B cell (primary cell): ENCODE measurements around the gene MAVS. TPM values are rescaled to one million over a fixed set of nuclear protein-coding genes. Genes with fewer than 3 reads are reported as not detected.

Source experiments
- ATAC-seq: fragments of 200-7000 bp; cut with Tn5 transposase; one replicate; pipeline ENCODE4 v1.10.0; 2021; ENCODE audit warnings: low read depth, mild to moderate bottlenecking, moderate number of reproducible peaks, moderate library complexity
- CTCF ChIA-PET: fragments of 350-600 bp; sonication (Branson Sonifier 250); formaldehyde crosslinking; loops from one replicate; lab custom pipeline; 2021; ENCODE audit warnings: antibody characterized with exemption, inconsistent platforms; lab: Charles Lee
- POLR2A ChIA-PET: fragments of 350-600 bp; sonication (Branson Sonifier 250); formaldehyde crosslinking; loops from one replicate; lab custom pipeline; 2021; ENCODE audit warnings: antibody characterized with exemption; lab: Charles Lee
- DNase-seq: peaks from one replicate; pipeline ENCODE4 v3.0.0; 2013
- H2AFZ ChIP-seq: 2 replicates; pipeline ENCODE4 v1.6.1; 2012; ENCODE audit warnings: mild to moderate bottlenecking, low read depth, low read length; ENCODE audit not compliant: insufficient read depth, poor library complexity, severe bottlenecking
- H3K27ac ChIP-seq, 2 donors: 1 replicate in 1 of 2; 2 replicates in 1 of 2; pipeline ENCODE4 v1.5.1; 2012 to 2013; ENCODE audit warnings: low read length in 2 of 2, mild to moderate bottlenecking in 2 of 2, moderate library complexity in 1 of 2
- H3K27me3 ChIP-seq, 4 experiments: fragments of 200-600 bp in 1 of 4; sonication (generic) in 1 of 4; replicated peaks in 1 of 4; 1 replicate in 2 of 4; 2 replicates in 2 of 4; pipeline versions ENCODE4 v1.6.1 to v1.7.0; 2013 to 2016; ENCODE audit warnings: low read length in 3 of 4, mild to moderate bottlenecking in 2 of 4, mixed read lengths in 1 of 4, moderate library complexity in 1 of 4; ENCODE audit not compliant: insufficient read depth in 4 of 4, control insufficient read depth in 3 of 4; ENCODE audit errors: control extremely low read depth in 1 of 4
- H3K36me3 ChIP-seq, 2 experiments: replicated peaks in 1 of 2; 1 replicate in 1 of 2; 2 replicates in 1 of 2; pipeline versions ENCODE4 v1.6.1 to v1.7.1; 2013; ENCODE audit warnings: low read length in 1 of 2; ENCODE audit not compliant: insufficient read depth in 2 of 2, control insufficient read depth in 1 of 2; ENCODE audit errors: control extremely low read depth in 1 of 2, extremely low read depth in 1 of 2
- H3K4me1 ChIP-seq, 2 donors: fragments of 200-600 bp in 1 of 2; sonication (generic) in 1 of 2; 1 replicate in 1 of 2; 2 replicates in 1 of 2; pipeline versions ENCODE4 v1.5.1 to v1.6.1; 2013 to 2017; ENCODE audit warnings: low read length in 2 of 2; ENCODE audit not compliant: control insufficient read depth in 2 of 2, insufficient read depth in 2 of 2
- H3K4me2 ChIP-seq: replicated peaks from 2 replicates; pipeline ENCODE3; 2012; ENCODE audit warnings: mild to moderate bottlenecking, low read depth, low read length; ENCODE audit not compliant: poor library complexity, severe bottlenecking
- H3K4me3 ChIP-seq, 5 experiments: fragments of 200-600 bp in 1 of 5; sonication (generic) in 1 of 5; 1 replicate in 3 of 5; 2 replicates in 2 of 5; pipeline versions ENCODE4 v1.5.1 to v1.7.0; 2011 to 2016; ENCODE audit warnings: low read length in 4 of 5, mild to moderate bottlenecking in 4 of 5, low read depth in 2 of 5, control low read depth in 1 of 5, moderate library complexity in 1 of 5; ENCODE audit not compliant: insufficient read depth in 1 of 5; ENCODE audit errors: control extremely low read depth in 1 of 5, extremely low read depth in 1 of 5
- H3K79me2 ChIP-seq: fragments of 200-600 bp; sonication (generic); one replicate; pipeline ENCODE4 v1.6.0; 2016; ENCODE audit warnings: low read length; ENCODE audit not compliant: control insufficient read depth, insufficient read depth
- H3K9ac ChIP-seq: fragments of 200-600 bp; sonication (generic); 2 replicates; pipeline ENCODE4 v1.6.1; 2017; ENCODE audit warnings: mild to moderate bottlenecking, low read length, moderate library complexity
- H3K9me3 ChIP-seq, 3 donors: one replicate each; pipeline versions ENCODE4 v1.6.1 to v1.7.1; 2013; ENCODE audit warnings: low read length in 2 of 3; ENCODE audit not compliant: control insufficient read depth in 2 of 3, insufficient read depth in 1 of 3; ENCODE audit errors: control extremely low read depth in 1 of 3
- H4K20me1 ChIP-seq: 2 replicates; pipeline ENCODE4 v1.6.0; 2012; ENCODE audit warnings: mild to moderate bottlenecking, low read length; ENCODE audit not compliant: insufficient read depth, control insufficient read depth, poor library complexity, severe bottlenecking
- H3K27ac Mint-ChIP-seq: one replicate; pipeline ENCODE4 v1.8.0; 2021; ENCODE audit warnings: mixed read lengths
- H3K27me3 Mint-ChIP-seq: one replicate; pipeline ENCODE4 v1.8.0; 2021; ENCODE audit warnings: mixed read lengths
- H3K4me1 Mint-ChIP-seq: one replicate; pipeline ENCODE4 v1.8.0; 2021; ENCODE audit warnings: mixed read lengths
- H3K4me3 Mint-ChIP-seq: one replicate; pipeline ENCODE4 v1.8.0; 2021; ENCODE audit warnings: mixed read lengths
- H3K9me3 Mint-ChIP-seq: one replicate; pipeline ENCODE4 v1.8.0; 2022; ENCODE audit warnings: mixed read lengths; ENCODE audit not compliant: insufficient read depth
- CTCF ChIP-seq: fragments of 200-600 bp; IDR thresholded peaks from one replicate; pipeline ENCODE4 v1.8.0; 2022; ENCODE audit warnings: antibody characterized with exemption, mild to moderate bottlenecking
- EZH2 ChIP-seq: IDR thresholded peaks from 2 replicates; pipeline ENCODE4 v1.6.1; 2012; ENCODE audit warnings: borderline replicate concordance, low read depth, mild to moderate bottlenecking, moderate library complexity, low read length; ENCODE audit not compliant: insufficient read depth, poor library complexity, severe bottlenecking
- WGBS: methylation state at CpG from one replicate; pipeline ENCODE4 v1.1.5; 2013; ENCODE audit warnings: missing lambda C conversion rate; ENCODE audit not compliant: insufficient coverage; 5-methylcytosine and 5-hydroxymethylcytosine counted together
- intact Hi-C: fragments of 100-400 bp; cut with micrococcal nuclease; formaldehyde crosslinking; loops from one replicate; pipeline ENCODE4 v1.10.0; 2022
- polyA plus RNA-seq: library from polyadenylated mRNA; depleted of rRNA; stranded (reverse); fragments of >200 nt; gene quantifications from 2 replicates; pipeline ENCODE4 v1.2.3, GENCODE V29; 2012
- total RNA-seq, 2 donors: library from RNA; stranded (reverse); fragments of 120-200 nt in 1 of 2; gene quantifications; 1 replicate in 1 of 2; 2 replicates in 1 of 2; pipeline versions ENCODE4 v1.2.3 to v1.2.4, GENCODE V29; 2013 to 2022

Gene MAVS
- total and polyA plus RNA-seq, 2 donors (not counting 1 experiment from before 2014, with no cell fraction given), result 17.2 to 52.2 TPM

DNA sequence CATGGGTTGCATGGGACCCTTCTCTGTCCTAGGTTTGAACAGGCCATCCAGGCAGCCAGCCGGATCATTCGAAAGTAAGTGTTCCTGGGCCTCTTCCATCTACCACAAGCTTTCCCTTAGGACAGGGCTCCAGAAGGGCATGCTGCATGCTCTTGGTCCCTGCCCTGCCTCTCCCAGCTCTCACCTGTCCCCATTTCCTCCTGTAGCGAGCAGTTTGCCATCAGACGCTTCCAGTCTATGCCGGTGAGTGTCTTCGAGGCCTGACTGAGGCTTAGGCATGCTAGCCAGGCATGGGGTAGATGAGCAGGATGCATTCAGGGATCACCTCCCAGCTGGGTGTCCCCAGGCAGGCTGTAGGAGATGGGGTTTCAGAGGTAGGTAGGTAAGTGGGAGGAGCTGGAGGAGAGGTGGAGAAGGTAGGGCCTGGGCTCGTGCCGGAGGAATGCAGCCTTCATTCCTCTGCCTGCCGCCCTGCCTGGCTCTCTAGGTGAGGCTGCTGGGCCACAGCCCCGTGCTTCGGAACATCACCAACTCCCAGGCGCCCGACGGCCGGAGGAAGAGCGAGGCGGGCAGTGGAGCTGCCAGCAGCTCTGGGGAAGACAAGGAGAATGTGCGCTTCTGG is 46.3 kb upstream of the MAVS start:
- Histone ChIP-seq H3K4me3 (peak overlapping the region in 2 of 5 experiments; percentile 20 to 50), H3K36me3 (peaks cover 0 to 53% of the 10 kb centered on the region in 2 experiments), H3K27ac (peak overlapping the region; percentile 79 to 85), H3K4me1 (peaks cover 51 to 72% of the 10 kb centered on the region in 2 donors), H2AFZ (no peak overlapping the region), H3K4me2 (peak overlapping the region; percentile 99), H4K20me1 (peaks cover 4% of the 10 kb centered on the region), H3K9ac (peak overlapping the region; percentile 33), H3K27me3 (no peaks in the 10 kb centered on the region), H3K79me2 (peaks cover 43% of the 10 kb centered on the region), H3K9me3 (no peaks in the 10 kb centered on the region)
- peak overlapping the region; percentile 84 for H3K4me3 Mint-ChIP-seq
- TF ChIP-seq EZH2, result no peak
- no peak for TF ChIP-seq CTCF
- 100% methylated on average over 17 of the region's 18 CpGs for WGBS
- ChIA-PET POLR2A (interaction anchor here (0.5 to 1.8 kb wide), 4 partner anchors 11 to 45 kb away, joined by 3 to 14 read pairs (median 5); partner anchors contain the start of gene AP5S1), CTCF (interaction anchor here (1.0 to 2.7 kb wide), 6 partner anchors 9 to 54 kb away, joined by 3 to 15 read pairs (median 4); partner anchors contain the start of genes AP5S1 and CENPB)
- no peak for ATAC-seq
- intact Hi-C loops, result no loop called here
- DNase-seq, result no peak
- no peaks in the 10 kb centered on the region for H3K9me3 Mint-ChIP-seq
- H3K27me3 Mint-ChIP-seq, result no peaks in the 10 kb centered on the region
- peak overlapping the region; percentile 94 for H3K27ac Mint-ChIP-seq
- peaks cover 69% of the 10 kb centered on the region for H3K4me1 Mint-ChIP-seq

DNA sequence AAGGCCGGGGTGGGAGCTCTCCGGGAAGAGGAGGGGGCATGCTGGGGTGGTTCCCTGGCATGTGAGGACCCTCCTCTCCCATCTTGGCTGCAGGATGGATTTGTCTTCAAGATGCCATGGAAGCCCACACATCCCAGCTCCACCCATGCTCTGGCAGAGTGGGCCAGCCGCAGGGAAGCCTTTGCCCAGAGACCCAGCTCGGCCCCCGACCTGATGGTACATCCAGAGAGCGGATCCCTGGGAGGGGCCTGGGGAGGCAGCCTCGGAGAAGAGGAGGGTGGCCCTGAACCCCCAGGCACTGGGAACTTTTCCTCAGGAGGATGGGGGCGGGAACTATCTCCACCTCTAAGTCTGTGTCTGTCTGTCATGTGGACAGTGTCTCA is 45.8 kb upstream of the MAVS start:
- H3K4me1 ChIP-seq, result peaks cover 49 to 67% of the 10 kb centered on the region in 2 donors
- 95% methylated on average over 8 of the region's 8 CpGs for WGBS

More for the DNA sequence above, 45.8 kb upstream of the MAVS start:
- Histone ChIP-seq H3K9me3 (no peaks in the 10 kb centered on the region), H3K9ac (no peak overlapping the region), H3K4me2 (peak overlapping the region; percentile 99), H3K79me2 (peaks cover 43% of the 10 kb centered on the region), H2AFZ (no peak overlapping the region), H3K27ac (peak overlapping the region; percentile 79 to 85), H3K36me3 (peaks cover 0 to 58% of the 10 kb centered on the region in 2 experiments), H3K4me3 (no peak overlapping the region), H4K20me1 (peaks cover 4% of the 10 kb centered on the region), H3K27me3 (no peaks in the 10 kb centered on the region)
- intact Hi-C loops, result no loop called here
- Mint-ChIP-seq H3K27ac (peak overlapping the region; percentile 94), H3K27me3 (no peaks in the 10 kb centered on the region), H3K9me3 (no peaks in the 10 kb centered on the region), H3K4me1 (peaks cover 67% of the 10 kb centered on the region), H3K4me3 (no peak overlapping the region)
- TF ChIP-seq EZH2, result no peak
- no peak for TF ChIP-seq CTCF
- ChIA-PET CTCF (interaction anchor here (1.2 to 2.7 kb wide), 4 partner anchors 12 to 54 kb away, joined by 3 to 13 read pairs (median 4); partner anchors contain the start of genes AP5S1 and CENPB), POLR2A (interaction anchor here (0.5 to 1.4 kb wide), 3 partner anchors 10 to 45 kb away, joined by 3 to 6 read pairs (median 4); no protein-coding TSS in a partner anchor)
- no peak for DNase-seq
- no peak for ATAC-seq
